SK-N-MC (cell line): Measurements from ENCODE around the gene ENPP4.

Experiments used
- FOXP2 ChIP-seq: optimal IDR thresholded peaks from 2 replicates; pipeline ENCODE3; 2011; ENCODE audit warnings: mild to moderate bottlenecking, moderate library complexity; ENCODE audit not compliant: insufficient read depth; ENCODE audit errors: extremely low read length, control extremely low read depth
- POLR2AphosphoS5 ChIP-seq: IDR thresholded peaks from 2 replicates; pipeline ENCODE4 v1.6.1; 2012; ENCODE audit warnings: mild to moderate bottlenecking, low read depth, low read length, borderline replicate concordance

DNA sequence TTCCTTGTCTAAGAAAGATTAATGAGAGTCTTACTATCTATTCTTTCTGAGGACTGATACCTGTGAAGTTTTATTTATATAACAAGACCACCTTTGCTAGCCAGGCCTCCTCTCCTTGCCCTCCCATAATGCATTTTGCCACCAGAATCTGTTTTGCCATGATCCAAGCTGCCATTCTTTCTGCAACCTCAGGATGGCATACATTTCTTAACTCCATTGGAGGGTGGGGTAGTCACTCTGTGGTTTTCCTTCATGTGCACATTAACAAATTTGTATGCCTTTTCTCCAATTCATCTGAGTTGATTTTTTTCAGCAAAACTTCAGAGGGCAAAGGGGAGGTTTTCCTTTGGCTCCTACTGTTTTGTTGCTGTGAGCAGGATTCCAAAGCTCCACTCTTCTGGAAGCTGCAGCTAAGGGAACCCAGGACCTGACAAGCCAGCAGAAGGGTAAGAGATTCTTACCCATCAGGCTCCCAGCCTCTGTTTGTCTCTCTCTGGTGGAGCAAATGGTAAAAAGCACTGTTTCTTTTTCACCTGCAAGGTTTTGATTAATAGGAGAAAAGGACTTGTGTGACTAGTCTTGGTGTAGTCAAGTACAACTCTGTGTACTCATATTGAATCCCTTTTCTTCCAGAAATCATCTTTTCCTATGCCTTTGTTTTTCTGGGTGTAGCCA is 26.2 kb upstream of the ENPP4 start:
- TF ChIP-seq FOXP2 (no peak), POLR2AphosphoS5 (no peak)
